Endothelial cell of umbilical vein (primary cell): ENCODE results near the gene TLCD5. TPM values are rescaled to one million over a fixed set of nuclear protein-coding genes. Genes with fewer than 3 reads are reported as not detected.

Experiments used
- BruUV-seq: library from RNA; stranded (reverse); fragments of 400-500 nt; replicated peaks from 2 replicates; lab custom pipeline; 2021; lab: Mats Ljungman, UMichigan
- CTCF ChIA-PET: fragments of 300-600, 350-600 bp; sonication (Branson Sonifier 250); formaldehyde crosslinking; loops from one replicate; lab custom pipeline; 2021; ENCODE audit warnings: antibody characterized with exemption, inconsistent platforms; lab: Charles Lee
- POLR2A ChIA-PET: fragments of 300-600, 350-600 bp; sonication (Branson Sonifier 250); formaldehyde crosslinking; loops from one replicate; lab custom pipeline; 2021; ENCODE audit warnings: antibody characterized with exemption, inconsistent platforms; lab: Charles Lee
- DNase-seq: peaks from one replicate; pipeline ENCODE4 v3.0.0-alpha.2; 2011; ENCODE audit warnings: low read depth, low spot score
- FAIRE-seq: peaks from 2 replicates; lab custom pipeline; 2011; peaks lifted over from hg19 to GRCh38; lab: Jason Lieb, UNC
- H2AFZ ChIP-seq: 2 replicates; pipeline ENCODE4 v1.6.0; 2012; ENCODE audit warnings: low read depth, low read length, control low read depth, inconsistent platforms
- H3K27ac ChIP-seq: 2 replicates; pipeline ENCODE4 v1.5.1; 2011; ENCODE audit warnings: low read depth, mild to moderate bottlenecking, control low read depth, low read length, moderate library complexity; ENCODE audit not compliant: insufficient read depth
- H3K27me3 ChIP-seq, 2 experiments: 2 replicates each; pipeline versions ENCODE4 v1.6.0 to v1.6.1; 2011; ENCODE audit warnings: low read length in 2 of 2, mixed read lengths in 1 of 2; ENCODE audit not compliant: control insufficient read depth in 2 of 2, insufficient read depth in 2 of 2
- H3K36me3 ChIP-seq, 2 experiments: 2 replicates in 1 of 2; 3 replicates in 1 of 2; pipeline ENCODE4 v1.5.1; 2011; ENCODE audit warnings: low read length in 2 of 2, mild to moderate bottlenecking in 1 of 2, moderate library complexity in 1 of 2; ENCODE audit not compliant: control insufficient read depth in 2 of 2, insufficient read depth in 2 of 2; ENCODE audit errors: extremely low read depth in 1 of 2
- H3K4me1 ChIP-seq: 3 replicates; pipeline ENCODE4 v1.5.1; 2011; ENCODE audit warnings: mild to moderate bottlenecking, low read length; ENCODE audit not compliant: control insufficient read depth, insufficient read depth; ENCODE audit errors: extremely low read depth
- H3K4me2 ChIP-seq: 2 replicates; pipeline ENCODE4 v1.6.1; 2011; ENCODE audit warnings: low read length, control low read depth, mixed read lengths; ENCODE audit not compliant: insufficient read depth
- H3K4me3 ChIP-seq, 3 experiments: fragments of 200-600 bp in 1 of 3; sonication (generic), shearing (Covaris generic) in 1 of 3; replicated peaks in 1 of 3; 2 replicates each; pipeline ENCODE4 v1.5.1; 2011 to 2016; ENCODE audit warnings: control low read depth in 3 of 3, low read length in 3 of 3, mild to moderate bottlenecking in 2 of 3, inconsistent platforms in 1 of 3, low read depth in 1 of 3, moderate library complexity in 1 of 3; ENCODE audit not compliant: insufficient read depth in 1 of 3
- H3K79me2 ChIP-seq: 2 replicates; pipeline ENCODE4 v1.6.0; 2012; ENCODE audit warnings: low read length, inconsistent platforms; ENCODE audit not compliant: control insufficient read depth, insufficient read depth
- H3K9ac ChIP-seq: replicated peaks from 2 replicates; pipeline ENCODE3; 2011; ENCODE audit warnings: low read length, control low read depth; ENCODE audit not compliant: insufficient read depth; ENCODE audit errors: extremely low read depth
- H3K9me1 ChIP-seq: replicated peaks from 3 replicates; pipeline ENCODE4 v1.6.0; 2011; ENCODE audit warnings: mild to moderate bottlenecking, low read length; ENCODE audit not compliant: control insufficient read depth, insufficient read depth; ENCODE audit errors: extremely low read depth
- H3K9me3 ChIP-seq: replicated peaks from 2 replicates; pipeline ENCODE4 v1.5.1; 2012; ENCODE audit warnings: low read length, inconsistent platforms; ENCODE audit not compliant: control insufficient read depth, insufficient read depth
- H4K20me1 ChIP-seq: replicated peaks from 2 replicates; pipeline ENCODE3; 2011; ENCODE audit warnings: mild to moderate bottlenecking, low read length; ENCODE audit not compliant: control insufficient read depth, insufficient read depth; ENCODE audit errors: extremely low read depth
- CTCF ChIP-seq, 2 donors: IDR thresholded peaks; 1 replicate in 1 of 2; 2 replicates in 1 of 2; pipeline ENCODE4 v1.5.1; 2011; ENCODE audit warnings: low read length in 2 of 2, mild to moderate bottlenecking in 2 of 2, moderate library complexity in 2 of 2, control low read depth in 1 of 2, inconsistent platforms in 1 of 2, low read depth in 1 of 2; ENCODE audit not compliant: insufficient read depth in 1 of 2; ENCODE audit errors: extremely low read depth in 1 of 2
- EZH2 ChIP-seq: IDR thresholded peaks from 2 replicates; pipeline ENCODE4 v1.6.1; 2012; ENCODE audit warnings: borderline replicate concordance, low read depth, mild to moderate bottlenecking, moderate library complexity, low read length, inconsistent platforms; ENCODE audit not compliant: severe bottlenecking
- FOS ChIP-seq: IDR thresholded peaks from 2 replicates; pipeline ENCODE4 v1.6.1; 2011; ENCODE audit warnings: mild to moderate bottlenecking, low read length, moderate library complexity, borderline replicate concordance; ENCODE audit not compliant: insufficient read depth
- JUN ChIP-seq: IDR thresholded peaks from 2 replicates; pipeline ENCODE4 v1.6.1; 2011; ENCODE audit warnings: borderline replicate concordance, low read depth; ENCODE audit not compliant: insufficient read length, insufficient read depth
- MAX ChIP-seq: IDR thresholded peaks from 2 replicates; pipeline ENCODE4 v1.6.1; 2011; ENCODE audit not compliant: insufficient read depth, insufficient read length
- MYC ChIP-seq: IDR thresholded peaks from one replicate; pipeline ENCODE4 v1.6.1; 2011; ENCODE audit warnings: mild to moderate bottlenecking, low read depth, low read length
- POLR2A ChIP-seq: IDR thresholded peaks from 2 replicates; pipeline ENCODE4 v1.6.1; 2012; ENCODE audit warnings: low read depth, mild to moderate bottlenecking, control low read depth, low read length
- POLR2AphosphoS5 ChIP-seq: IDR thresholded peaks from 2 replicates; pipeline ENCODE4 v1.6.1; 2012; ENCODE audit warnings: low read depth, mild to moderate bottlenecking, control low read depth, low read length, moderate library complexity; ENCODE audit not compliant: insufficient read depth
- dilution Hi-C: fragments of 300-500 bp; cut with MboI; formaldehyde crosslinking; loops from one replicate; pipeline ENCODE4 v1.15.0; 2019; ENCODE audit warnings: low sequenced_read_pairs; ENCODE audit not compliant: extremely low pct_ligation_motif_present
- intact Hi-C: fragments of 100-400 bp; cut with micrococcal nuclease; formaldehyde crosslinking; loops from one replicate; pipeline ENCODE4 v1.10.0; 2022
- polyA plus RNA-seq, 4 experiments: library from polyadenylated mRNA; depleted of rRNA in 3 of 4; stranded (reverse) in 3 of 4; unstranded in 1 of 4; fragments of >200 nt; gene quantifications; 2 replicates each; pipeline versions ENCODE4 v1.2.1 to v1.2.3, GENCODE V29; 2011 to 2012; ENCODE audit warnings: missing spikeins in 1 of 4
- total RNA-seq: library from RNA; stranded (reverse); gene quantifications from 2 replicates; pipeline ENCODE4 v1.2.3, GENCODE V29; 2021

Gene TLCD5
- total and polyA plus RNA-seq, 2 donors (not counting 3 experiments of a cell fraction or from before 2014, with no cell fraction given), result 6.3 to 9.7 TPM

GRCh38 chr11:120326845-120327281, 1.8 kb downstream of the TLCD5 start:
- Histone ChIP-seq H3K4me1 (peaks cover 27% of the 10 kb centered on the region), H3K9ac (no peak overlapping the region), H3K79me2 (peaks cover 12% of the 10 kb centered on the region), H4K20me1 (no peaks in the 10 kb centered on the region), H2AFZ (no peak overlapping the region), H3K27me3 (peaks cover 0 to 2% of the 10 kb centered on the region in 2 experiments), H3K9me3 (no peaks in the 10 kb centered on the region), H3K9me1 (no peaks in the 10 kb centered on the region), H3K4me2 (no peak overlapping the region), H3K27ac (no peak overlapping the region), H3K4me3 (no peak overlapping the region), H3K36me3 (peaks cover 0 to 13% of the 10 kb centered on the region in 2 experiments)
- DNase-seq (no peak), FAIRE-seq (peak; percentile 26)
- dilution Hi-C loops, result no loop called here
- ChIA-PET CTCF (interaction anchor here (1.4 to 3.1 kb wide), 3 partner anchors 8 to 24 kb away, joined by 3 to 15 read pairs (median 4); no protein-coding TSS in a partner anchor), POLR2A (no interaction called here)
- intact Hi-C loops, result no loop called here
- BruUV-seq, result no TSS peak
- TF ChIP-seq POLR2AphosphoS5, result no peak
- TF ChIP-seq JUN, result no peak
- no peak for TF ChIP-seq EZH2

GRCh38 chr11:120327311-120327710, 2.2 kb downstream of the TLCD5 start:
- no TSS peak for BruUV-seq
- no peak overlapping the region for H3K27ac ChIP-seq
- H4K20me1 ChIP-seq, result no peaks in the 10 kb centered on the region
- peaks cover 0 to 2% of the 10 kb centered on the region in 2 experiments for H3K27me3 ChIP-seq
- intact Hi-C loops (no loop called here), dilution Hi-C loops (no loop called here)
- H3K4me2 ChIP-seq, result no peak overlapping the region
- H3K9me3 ChIP-seq, result no peaks in the 10 kb centered on the region
- ChIA-PET POLR2A (no interaction called here), CTCF (interaction anchor here (1.4 to 3.1 kb wide), 3 partner anchors 8 to 24 kb away, joined by 3 to 15 read pairs (median 4); no protein-coding TSS in a partner anchor)
- H3K79me2 ChIP-seq, result peaks cover 12% of the 10 kb centered on the region
- peaks cover 30% of the 10 kb centered on the region for H3K4me1 ChIP-seq
- no peak overlapping the region for H3K9ac ChIP-seq
- H2AFZ ChIP-seq, result no peak overlapping the region
- DNase-seq, result no peak
- no peak for FAIRE-seq
- H3K4me3 ChIP-seq, result no peak overlapping the region
- peaks cover 0 to 13% of the 10 kb centered on the region in 2 experiments for H3K36me3 ChIP-seq
- H3K9me1 ChIP-seq, result no peaks in the 10 kb centered on the region
- TF ChIP-seq POLR2AphosphoS5 (no peak), MYC (no peak), EZH2 (no peak), CTCF (IDR thresholded peaks at IDR 0.05; ENCODE audit: extremely low read depth in 1 of 2, insufficient read depth in 1 of 2, low read depth in 1 of 2, low read length in 2 of 2) (no peak), POLR2A (no peak), MAX (no peak), FOS (no peak), JUN (no peak)
